ENCODE data around the gene GFER. TPM values are rescaled to one million over a fixed set of nuclear protein-coding genes. Genes with fewer than 3 reads are reported as not detected.
A peak's percentile ranks its signal among the peaks of the same experiment; 100 is the strongest.

Gene GFER
- total and polyA plus RNA-seq, 9 of the 15 experiments (the other 6 are each of a cell fraction or from before 2014, with no cell fraction given) = 4.3 to 53.7 (median 19.8) TPM

DNA sequence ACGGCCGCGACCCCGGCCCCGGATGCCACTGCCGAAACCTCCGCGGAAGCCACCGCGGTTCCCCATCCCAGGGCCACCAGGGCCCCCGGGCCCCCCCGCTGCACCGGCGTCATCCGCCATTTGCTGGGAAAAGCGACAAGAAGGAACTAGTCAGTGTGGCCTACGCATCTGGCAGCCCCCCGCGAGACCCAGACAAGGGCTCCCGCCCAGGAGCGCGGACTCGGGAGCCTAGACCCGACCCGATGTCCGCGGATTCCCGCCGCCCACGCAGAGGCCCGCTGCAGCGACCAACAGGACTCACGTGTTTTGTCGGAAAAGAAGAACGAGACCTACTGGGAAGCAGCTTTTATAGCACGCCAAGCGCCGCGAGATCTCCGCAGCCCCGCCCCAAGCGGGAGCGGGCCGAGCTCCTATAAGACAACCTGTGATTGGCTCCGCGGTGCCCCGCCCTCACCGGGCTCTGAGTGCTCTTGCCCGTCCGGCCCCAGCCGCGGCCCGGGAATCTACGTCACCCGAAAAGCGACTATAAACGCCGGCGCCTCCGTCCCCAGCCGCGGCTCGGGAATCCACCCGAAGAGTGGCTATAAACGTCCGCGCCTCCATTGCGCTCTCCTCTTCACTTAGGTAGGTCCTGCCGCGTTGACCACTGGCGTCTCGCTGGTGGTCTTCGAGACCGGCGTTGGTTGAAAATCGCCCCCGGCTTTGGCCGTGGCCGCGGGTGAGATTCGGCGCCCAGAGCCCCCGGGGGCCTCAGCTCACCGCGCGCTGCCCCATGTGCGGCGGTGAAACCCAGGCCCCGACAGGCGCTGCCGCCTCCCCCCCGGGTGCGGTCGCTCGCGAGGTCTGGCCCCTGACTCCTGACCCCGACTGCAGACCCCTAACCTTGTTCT is 19.2 kb upstream of the GFER start, which contains the start of gene RPS2 (continued):
- TF ChIP-seq, protein P1, sequence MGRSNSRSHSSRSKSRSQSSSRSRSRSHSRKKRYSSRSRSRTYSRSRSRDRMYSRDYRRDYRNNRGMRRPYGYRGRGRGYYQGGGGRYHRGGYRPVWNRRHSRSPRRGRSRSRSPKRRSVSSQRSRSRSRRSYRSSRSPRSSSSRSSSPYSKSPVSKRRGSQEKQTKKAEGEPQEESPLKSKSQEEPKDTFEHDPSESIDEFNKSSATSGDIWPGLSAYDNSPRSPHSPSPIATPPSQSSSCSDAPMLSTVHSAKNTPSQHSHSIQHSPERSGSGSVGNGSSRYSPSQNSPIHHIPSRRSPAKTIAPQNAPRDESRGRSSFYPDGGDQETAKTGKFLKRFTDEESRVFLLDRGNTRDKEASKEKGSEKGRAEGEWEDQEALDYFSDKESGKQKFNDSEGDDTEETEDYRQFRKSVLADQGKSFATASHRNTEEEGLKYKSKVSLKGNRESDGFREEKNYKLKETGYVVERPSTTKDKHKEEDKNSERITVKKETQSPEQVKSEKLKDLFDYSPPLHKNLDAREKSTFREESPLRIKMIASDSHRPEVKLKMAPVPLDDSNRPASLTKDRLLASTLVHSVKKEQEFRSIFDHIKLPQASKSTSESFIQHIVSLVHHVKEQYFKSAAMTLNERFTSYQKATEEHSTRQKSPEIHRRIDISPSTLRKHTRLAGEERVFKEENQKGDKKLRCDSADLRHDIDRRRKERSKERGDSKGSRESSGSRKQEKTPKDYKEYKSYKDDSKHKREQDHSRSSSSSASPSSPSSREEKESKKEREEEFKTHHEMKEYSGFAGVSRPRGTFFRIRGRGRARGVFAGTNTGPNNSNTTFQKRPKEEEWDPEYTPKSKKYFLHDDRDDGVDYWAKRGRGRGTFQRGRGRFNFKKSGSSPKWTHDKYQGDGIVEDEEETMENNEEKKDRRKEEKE (IDR thresholded peaks at IDR 0.05; ENCODE audit: borderline replicate concordance in 1 of 2, control insufficient read depth in 1 of 2, low read depth in 2 of 2, low read length in 1 of 2) = no peak
- TF ChIP-seq SREBF2 (CRISPR knock-in tag; IDR thresholded peaks at IDR 0.05) (no peak), ZNF77 (CRISPR knock-in tag; IDR thresholded peaks at IDR 0.05) (no peak), CBFA2T2 (conservative IDR thresholded peaks at IDR 0.05) (no peak), SMC3 (conservative IDR thresholded peaks at IDR 0.05; ENCODE audit: insufficient read depth, low read depth, low read length) (no peak), ZNF175 (CRISPR knock-in tag; IDR thresholded peaks at IDR 0.05; ENCODE audit: low read depth) (no peak), PHTF2 (CRISPR knock-in tag; IDR thresholded peaks at IDR 0.05) (no peak), ZKSCAN8 (CRISPR knock-in tag; IDR thresholded peaks at IDR 0.05) (no peak), ZNF444 (CRISPR knock-in tag; IDR thresholded peaks at IDR 0.05) (no peak), NFATC3 (IDR thresholded peaks at IDR 0.05) (no peak), LARP7 (IDR thresholded peaks at IDR 0.05) (no peak)
- TF ChIP-seq, protein P2, sequence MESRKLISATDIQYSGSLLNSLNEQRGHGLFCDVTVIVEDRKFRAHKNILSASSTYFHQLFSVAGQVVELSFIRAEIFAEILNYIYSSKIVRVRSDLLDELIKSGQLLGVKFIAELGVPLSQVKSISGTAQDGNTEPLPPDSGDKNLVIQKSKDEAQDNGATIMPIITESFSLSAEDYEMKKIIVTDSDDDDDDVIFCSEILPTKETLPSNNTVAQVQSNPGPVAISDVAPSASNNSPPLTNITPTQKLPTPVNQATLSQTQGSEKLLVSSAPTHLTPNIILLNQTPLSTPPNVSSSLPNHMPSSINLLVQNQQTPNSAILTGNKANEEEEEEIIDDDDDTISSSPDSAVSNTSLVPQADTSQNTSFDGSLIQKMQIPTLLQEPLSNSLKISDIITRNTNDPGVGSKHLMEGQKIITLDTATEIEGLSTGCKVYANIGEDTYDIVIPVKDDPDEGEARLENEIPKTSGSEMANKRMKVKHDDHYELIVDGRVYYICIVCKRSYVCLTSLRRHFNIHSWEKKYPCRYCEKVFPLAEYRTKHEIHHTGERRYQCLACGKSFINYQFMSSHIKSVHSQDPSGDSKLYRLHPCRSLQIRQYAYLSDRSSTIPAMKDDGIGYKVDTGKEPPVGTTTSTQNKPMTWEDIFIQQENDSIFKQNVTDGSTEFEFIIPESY (CRISPR knock-in tag; IDR thresholded peaks at IDR 0.05) = 0 out of 2 replicates have a peak, but pooled peaks have one; percentile 11
- TF ChIP-seq, protein P3, sequence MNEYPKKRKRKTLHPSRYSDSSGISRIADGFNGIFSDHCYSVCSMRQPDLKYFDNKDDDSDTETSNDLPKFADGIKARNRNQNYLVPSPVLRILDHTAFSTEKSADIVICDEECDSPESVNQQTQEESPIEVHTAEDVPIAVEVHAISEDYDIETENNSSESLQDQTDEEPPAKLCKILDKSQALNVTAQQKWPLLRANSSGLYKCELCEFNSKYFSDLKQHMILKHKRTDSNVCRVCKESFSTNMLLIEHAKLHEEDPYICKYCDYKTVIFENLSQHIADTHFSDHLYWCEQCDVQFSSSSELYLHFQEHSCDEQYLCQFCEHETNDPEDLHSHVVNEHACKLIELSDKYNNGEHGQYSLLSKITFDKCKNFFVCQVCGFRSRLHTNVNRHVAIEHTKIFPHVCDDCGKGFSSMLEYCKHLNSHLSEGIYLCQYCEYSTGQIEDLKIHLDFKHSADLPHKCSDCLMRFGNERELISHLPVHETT (CRISPR knock-in tag; conservative IDR thresholded peaks at IDR 0.05 in 1 of 2, IDR thresholded peaks at IDR 0.05 in 1 of 2) = peak in 1 of 2 experiments; percentile 95; a peak in 2 of 4 replicates
- TF ChIP-seq, protein P4, sequence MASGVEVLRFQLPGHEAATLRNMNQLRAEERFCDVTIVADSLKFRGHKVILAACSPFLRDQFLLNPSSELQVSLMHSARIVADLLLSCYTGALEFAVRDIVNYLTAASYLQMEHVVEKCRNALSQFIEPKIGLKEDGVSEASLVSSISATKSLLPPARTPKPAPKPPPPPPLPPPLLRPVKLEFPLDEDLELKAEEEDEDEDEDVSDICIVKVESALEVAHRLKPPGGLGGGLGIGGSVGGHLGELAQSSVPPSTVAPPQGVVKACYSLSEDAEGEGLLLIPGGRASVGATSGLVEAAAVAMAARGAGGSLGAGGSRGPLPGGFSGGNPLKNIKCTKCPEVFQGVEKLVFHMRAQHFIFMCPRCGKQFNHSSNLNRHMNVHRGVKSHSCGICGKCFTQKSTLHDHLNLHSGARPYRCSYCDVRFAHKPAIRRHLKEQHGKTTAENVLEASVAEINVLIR (CRISPR knock-in tag; IDR thresholded peaks at IDR 0.05) = peak; percentile 89
